Suppressor macrophage treated with lipopolysaccharide for 1 hour (primary cell): ENCODE measurements around the gene OXSR1.

Source experiments
- DNase-seq, 3 donors: peaks; one replicate each; pipeline ENCODE4 v3.0.0-alpha.2; 2020 to 2022

Gene OXSR1

GRCh38 chr3:38164952-38165721 is at the start of gene OXSR1:
Gene OXSR1 (plus strand): TSS chr3:38165537. CDS start chr3:38165877, 340 bp downstream.
- DNase-seq, result peak; percentile 99 to 100 (median 100)

GRCh38 chr3:38115645-38116427 is 49.5 kb upstream of the OXSR1 start:
- DNase-seq, result no peak

DNA sequence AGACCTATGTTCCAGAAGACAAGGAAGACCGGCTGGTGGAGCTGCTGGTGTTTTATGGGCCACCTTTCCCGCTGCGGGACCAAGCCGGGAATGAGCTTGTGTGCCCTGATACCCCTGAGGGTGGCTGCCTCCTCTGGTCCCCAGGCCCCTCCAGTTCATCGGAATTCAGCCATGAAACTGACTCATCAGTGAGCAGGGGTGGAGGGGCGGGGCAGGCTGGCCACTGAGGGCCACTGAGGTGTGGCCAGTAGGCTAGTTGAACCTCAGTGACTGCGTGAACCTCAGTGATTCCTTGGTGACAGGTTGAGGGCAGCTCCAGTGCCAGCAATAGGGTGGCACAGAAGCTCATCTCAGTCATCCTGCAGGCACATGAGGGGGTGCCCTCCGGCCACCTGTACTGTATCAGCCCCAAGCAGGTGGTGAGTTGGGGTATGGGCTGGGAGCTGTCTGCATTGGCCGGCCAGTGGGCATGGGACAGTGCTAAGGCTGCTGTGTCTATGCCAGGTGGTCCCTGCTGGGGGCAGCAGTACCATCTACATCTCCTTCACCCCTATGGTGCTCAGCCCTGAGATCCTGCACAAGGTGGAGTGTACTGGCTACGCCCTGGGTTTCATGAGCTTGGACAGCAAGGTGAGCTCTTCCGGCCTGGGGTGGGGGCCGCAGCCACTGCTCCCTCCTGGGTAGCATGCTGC is 48.7 kb upstream of the OXSR1 start:
- DNase-seq, result no peak

- DNase-seq, result no peak
Measured at GRCh38 chr3:38117163-38117716, 48.1 kb upstream of the OXSR1 start.

DNA sequence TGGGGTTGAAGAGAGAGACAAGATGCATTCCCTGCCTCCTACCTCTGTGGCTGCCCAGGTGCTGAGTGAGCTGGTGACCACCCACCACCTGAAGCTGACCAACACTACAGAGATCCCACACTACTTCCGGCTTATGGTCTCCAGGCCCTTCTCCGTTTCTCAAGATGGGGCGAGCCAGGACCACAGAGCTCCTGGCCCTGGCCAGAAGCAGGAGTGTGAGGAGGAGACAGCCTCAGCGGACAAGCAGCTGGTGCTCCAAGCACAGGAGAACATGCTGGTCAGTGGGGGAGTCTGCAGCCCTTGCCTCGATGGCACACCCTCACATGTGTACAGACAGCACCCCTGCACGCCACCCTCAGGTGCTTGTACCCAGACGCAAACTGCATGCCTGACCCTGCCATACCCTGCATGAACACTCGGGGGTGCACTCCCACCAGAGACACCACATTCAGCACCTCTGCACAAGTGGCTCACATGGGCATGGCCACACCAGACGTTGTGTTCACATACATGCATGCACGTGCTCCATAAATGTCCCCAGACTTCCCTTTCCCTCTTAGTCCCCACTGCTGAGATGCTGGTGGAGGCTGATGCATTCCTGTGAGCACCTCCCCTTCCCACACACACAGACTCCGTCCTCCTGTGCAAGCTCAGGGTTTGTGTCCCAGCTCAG is 47.5 kb upstream of the OXSR1 start:
- DNase-seq, result peak; percentile 63 to 75 (median 68)

- DNase-seq, result no peak
Measured at GRCh38 chr3:38118421-38119247, 46.7 kb upstream of the OXSR1 start.

DNA sequence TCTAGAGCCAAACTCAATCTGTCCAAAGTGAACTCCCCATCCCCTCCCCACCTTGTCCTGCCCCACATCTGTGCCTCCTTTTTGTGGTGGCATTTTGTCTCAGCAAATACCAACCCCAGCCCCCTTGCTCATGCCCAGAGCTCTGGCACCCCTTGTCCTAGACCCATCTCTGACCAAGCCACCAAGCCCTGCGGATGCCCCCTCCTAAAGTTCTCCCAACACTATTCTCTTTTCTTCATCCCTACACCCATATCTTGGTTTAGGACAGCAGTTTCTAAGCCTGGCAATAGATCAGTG is 46.1 kb upstream of the OXSR1 start:
- no peak for DNase-seq

DNA sequence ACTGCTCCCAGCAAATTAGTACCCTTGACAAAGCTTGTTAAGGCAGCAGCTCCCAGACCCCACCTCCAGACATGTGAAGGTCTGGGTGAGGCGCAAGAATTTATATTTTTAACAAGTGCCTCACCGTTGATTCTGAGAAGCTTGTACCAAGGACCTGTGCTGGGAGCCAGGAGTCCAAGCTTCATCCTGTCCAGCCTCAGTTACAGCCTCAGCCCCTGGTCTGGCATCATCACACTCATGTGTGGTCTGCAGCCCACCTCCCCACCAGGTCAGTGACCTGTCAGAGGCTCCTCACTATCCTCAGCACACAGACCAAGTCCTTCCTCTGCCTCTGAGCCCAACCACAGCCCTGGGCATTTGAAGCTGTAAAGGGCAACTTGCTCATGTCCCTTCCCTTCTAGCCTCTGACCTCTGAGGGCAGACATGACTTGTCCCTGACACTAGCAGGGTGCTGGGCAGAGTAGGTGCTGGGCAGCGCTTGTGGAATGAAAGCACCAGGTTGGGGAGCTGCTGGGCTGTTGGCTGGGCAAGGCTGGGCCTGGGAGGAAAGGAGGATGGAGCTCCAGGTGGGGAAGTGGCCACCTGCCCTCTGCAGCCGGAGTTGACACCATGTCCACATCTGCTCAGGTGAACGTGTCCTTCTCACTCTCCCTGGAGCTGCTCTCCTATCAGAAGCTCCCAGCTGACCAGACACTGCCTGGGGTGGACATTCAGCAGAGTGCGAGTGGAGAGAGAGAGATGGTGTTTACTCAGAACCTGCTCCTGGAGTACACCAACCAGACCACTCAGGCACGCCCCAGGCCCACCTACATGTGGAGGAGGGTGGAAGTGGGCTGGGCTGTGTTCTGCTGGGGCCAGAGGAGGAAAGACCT is 45.3 kb upstream of the OXSR1 start:
- DNase-seq, result no peak

GRCh38 chr3:38120693-38121450 is 44.5 kb upstream of the OXSR1 start:
- DNase-seq, result no peak

DNA sequence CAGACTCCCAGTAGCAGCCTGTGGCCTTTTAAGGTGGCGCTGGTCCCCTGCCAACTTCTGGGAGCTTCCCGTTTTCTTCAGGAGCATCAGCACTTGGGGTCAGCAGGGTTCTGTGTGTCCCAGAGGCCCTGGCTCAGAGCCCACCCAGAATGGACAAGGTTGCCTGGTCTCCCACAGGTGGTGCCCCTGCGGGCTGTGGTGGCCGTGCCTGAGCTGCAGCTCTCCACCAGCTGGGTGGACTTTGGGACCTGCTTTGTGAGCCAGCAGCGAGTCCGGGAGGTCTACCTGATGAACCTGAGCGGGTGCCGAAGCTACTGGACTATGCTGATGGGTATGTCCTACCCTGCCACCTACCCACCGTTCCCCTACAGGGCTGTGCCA is 43.9 kb upstream of the OXSR1 start:
- DNase-seq, result no peak

DNA sequence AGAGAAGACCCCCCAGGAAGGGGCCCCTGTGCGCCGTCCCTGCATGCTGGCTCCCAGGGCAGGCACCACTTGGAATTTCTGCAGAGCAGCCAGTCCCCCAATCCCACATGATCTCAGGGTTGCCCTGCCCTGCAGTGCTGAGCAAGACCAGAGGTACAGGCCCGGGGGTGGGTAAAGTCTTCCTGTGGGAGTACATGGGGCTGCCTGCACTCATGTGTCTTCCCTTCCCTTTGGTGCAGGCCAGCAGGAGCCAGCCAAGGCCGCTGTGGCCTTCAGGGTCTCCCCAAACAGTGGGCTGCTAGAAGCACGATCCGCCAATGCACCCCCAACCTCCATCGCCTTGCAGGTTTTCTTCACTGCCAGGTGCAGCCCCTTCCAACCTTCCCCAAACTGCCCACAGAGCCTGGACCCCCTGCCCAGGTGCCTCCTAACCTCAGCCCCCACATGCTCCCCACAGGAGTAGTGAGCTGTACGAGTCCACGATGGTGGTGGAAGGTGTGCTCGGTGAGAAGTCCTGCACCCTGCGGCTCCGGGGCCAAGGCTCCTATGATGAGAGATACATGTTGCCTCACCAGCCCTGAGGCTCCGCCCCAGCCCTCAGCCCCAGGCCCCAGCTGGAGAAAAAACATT is 43.4 kb upstream of the OXSR1 start:
- DNase-seq, result no peak

- no peak for DNase-seq
Measured at GRCh38 chr3:38122712-38123290, 42.5 kb upstream of the OXSR1 start.

DNA sequence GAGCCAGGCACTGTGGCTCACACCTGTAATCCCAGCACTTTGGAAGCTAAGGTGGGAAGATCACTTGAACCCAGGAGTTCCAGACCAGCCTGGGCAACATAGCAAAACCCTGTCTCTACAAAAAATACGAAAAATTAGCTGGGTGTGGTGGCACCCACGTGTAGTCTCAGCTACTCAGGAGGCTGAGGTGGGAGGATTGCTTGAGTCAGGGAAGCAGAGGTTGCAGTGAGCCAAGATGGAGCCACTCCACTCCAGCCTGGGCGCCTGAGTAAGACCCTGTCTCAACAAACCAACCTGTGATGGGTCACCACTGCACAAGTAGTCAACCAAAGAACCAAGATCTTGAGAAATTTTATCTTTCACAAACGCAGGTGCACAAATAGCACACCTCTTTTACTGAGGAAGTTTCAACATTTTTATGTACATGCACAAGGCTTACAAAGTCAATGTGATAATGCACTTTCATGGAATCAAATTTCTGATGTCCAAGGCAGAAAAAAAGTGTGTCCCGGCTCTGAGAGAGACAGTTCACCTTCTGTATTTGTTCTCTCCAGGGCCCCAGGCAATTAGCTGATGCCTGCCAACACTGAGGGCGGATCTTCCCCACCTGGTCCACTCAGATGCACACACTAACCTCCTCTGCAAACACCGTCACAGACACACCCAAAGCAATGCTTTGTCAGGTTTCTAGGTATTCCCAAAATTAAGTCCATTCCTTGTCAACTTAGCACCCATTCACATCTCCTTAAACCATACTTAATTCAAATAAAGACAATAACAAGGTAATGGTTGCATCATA is 40.8 kb upstream of the OXSR1 start:
- DNase-seq, result no peak

DNA sequence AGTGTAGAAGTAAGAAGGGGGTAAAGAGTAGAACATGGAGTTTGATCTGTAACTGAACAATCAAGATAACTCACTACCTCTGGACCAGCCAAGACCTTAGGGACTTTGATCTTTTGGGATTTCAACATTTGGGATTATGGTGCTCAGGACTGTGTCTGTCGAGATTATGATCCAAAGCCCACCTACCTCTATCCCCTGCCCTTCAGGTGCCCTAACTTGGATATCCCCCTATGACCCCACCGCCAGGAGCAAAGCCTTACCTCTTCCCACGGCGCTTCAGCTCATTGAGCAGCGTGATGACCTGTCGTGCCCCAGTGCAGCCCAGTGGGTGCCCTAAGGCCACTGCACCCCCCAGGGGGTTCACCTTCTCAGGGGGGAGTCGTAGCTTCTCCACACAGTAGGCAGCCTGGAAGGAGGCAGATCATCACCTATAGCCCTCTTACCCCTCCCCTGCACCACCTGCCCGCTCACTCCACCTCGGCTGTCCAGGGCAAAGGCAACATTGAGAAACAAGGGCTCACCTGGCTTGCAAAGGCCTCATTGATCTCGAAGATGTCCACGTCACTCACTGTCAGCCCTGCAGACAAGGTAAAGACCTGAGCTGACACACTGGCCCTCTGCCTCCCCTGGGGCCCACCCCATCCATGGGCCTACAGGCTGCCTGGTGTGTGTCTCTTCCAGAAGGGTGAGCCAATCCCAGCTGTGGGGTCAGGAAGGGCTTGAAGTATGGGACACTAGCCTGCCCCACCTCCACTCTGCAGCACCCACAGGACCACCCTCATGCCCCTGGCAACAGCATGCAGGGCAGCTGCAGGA is 39.8 kb upstream of the OXSR1 start:
- no peak for DNase-seq

GRCh38 chr3:38126121-38126892 is 39.0 kb upstream of the OXSR1 start:
- DNase-seq, result no peak

DNA sequence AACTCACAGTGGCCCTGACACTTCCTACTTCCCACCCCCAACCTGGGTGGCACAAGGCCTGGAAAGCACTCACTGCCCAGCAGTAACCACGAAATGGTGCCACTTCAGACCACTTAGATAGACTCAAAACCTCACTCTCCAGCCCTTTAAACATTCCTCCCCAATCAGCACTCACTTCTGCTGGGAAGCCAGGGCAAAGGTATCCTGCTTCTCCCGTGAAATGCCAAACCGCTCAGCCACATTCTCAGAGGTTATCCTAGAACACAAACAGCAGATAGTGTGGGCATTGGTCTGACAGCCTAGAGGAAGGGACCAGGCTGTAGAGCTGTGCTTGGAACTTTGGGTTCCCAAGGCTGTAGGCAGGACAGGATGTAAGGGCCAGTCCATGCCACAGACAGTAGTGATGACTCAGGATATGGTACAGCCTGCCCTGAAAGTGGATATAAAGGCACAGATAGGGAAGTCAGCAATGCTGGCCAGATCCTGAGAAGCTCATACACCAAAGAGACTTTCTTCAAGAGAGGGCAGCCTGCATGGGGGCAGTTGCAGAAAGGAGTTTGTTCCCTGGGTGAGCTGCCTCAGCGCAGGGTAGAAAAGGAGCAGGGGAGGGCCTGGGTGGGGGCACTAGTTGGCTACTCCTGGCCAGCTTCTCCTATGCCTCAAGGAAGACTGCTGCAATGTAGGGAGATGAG is 37.6 kb upstream of the OXSR1 start:
- DNase-seq, result peak; percentile 38 to 49 (median 39)
